Retina (tissue), 1 donor: Measurements from ENCODE around the gene SLC7A8.

Experiments used
- DNase-seq: peaks from one replicate; pipeline ENCODE4 v3.0.0-alpha.2; 2016

SLC7A8 gene

DNA sequence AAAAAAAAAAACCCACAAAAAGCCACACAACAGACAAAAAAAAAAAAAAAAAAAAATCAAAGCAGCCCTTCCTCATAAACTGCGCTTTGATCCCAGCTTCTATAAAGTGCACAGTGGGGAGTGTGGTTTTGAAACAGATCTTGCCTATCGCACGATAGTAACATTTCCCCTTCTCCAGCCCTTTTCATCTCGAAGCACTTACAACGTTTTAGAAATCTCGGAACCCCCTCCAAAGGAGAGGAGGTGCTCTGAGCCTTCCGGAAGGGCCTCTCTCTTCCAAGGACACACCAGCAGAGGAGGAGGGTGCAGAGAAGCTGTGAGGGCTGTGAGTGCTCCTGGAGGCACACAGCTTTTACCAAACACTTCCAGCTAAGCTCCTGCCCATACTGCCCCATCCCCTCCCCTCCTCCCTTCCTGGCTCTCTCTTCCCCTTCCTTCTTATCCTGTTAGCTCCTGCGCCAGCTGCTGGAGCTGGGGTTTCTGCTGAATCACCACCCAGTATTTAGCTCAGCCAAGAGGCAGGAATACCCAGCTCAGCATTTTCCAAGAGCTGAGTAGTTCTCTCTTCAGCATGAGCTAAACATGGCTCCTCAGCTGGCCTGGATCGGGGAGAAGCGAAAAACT lies 28.4 kb downstream of the SLC7A8 start:
- peak; percentile 34 for DNase-seq

DNA sequence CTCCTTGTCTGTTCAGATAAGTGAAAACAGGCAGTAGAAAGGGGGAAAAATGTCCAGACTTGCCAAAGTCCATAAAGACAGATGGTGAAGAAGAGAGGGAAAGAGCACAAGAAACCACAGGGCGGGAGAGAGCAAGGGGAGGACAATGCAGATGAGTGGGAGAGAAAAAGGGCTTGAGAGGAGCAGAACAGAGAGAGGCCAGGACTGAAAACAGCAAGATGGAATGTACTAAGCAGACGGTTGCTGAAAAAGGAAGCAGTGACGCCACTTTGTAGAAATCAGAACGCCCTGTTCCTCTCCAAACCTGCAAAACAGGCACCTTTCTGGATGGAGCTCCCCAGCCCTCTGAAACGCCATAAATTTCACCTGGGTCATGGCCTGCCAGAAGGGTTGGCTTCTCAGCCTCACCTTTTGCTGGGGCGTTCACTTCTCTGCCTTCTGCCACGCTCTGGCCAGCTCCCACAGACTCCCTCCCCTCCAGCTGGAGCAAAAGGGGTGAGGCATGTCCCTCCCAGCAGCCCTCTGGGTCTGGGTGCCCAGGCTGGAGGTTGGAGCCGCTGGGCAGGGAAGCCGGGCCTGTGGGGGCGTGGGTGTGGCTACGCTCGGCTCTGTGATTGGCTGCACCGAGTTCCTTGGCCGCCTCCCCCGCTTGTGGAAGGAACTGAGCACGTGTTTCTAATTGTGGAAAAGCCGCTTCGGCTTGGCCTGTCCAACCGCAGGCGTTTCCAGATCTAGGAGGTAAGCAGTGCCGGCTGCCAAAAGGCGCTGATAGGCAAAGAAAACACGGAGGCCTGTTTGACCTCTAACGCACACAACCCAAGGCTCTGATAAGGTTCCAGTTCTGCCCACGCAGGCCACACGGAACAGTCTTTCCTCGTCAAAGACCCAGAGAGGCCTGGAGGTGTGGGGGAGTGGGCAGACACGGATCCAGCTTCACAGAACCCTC lies 29.3 kb downstream of the SLC7A8 start:
- no peak for DNase-seq

DNA sequence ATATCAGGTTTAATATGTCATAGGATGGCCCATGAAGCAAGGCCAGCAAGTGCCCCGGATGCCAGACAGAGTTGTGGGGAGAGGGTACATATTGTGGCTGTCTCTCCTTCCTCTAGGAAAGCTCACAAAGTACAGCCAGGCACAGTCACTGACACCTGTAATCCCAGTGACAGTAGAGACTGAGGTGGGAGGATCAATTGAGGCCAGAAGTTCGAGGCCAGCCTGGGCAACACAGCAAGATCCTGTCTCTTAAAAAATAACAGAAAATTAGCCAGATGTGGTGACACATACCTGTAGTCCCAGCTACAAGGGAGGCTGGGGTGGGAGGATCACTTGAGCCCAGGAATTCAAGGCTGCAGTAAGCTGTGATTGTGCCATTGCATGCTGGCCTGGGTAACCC lies 32.1 kb downstream of the SLC7A8 start:
- DNase-seq = no peak

DNA sequence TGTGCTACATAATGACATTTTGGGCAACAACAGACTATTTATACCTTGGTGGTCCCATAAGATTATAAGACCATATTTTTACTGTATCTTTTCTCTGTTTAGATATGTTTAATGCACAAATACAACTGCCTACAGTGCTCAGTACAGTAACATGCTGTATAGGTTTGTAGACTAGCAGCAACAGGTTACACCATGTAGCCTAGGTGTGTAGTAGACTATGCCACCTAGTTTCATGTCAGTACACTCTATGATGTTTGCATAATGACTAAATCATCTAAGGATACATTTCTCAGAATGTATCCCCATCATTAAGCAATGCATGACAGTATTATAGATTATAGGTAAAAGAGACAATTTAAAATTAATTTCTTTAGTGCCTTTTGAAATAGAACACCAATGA lies 33.7 kb downstream of the SLC7A8 start:
- no peak for DNase-seq

DNA sequence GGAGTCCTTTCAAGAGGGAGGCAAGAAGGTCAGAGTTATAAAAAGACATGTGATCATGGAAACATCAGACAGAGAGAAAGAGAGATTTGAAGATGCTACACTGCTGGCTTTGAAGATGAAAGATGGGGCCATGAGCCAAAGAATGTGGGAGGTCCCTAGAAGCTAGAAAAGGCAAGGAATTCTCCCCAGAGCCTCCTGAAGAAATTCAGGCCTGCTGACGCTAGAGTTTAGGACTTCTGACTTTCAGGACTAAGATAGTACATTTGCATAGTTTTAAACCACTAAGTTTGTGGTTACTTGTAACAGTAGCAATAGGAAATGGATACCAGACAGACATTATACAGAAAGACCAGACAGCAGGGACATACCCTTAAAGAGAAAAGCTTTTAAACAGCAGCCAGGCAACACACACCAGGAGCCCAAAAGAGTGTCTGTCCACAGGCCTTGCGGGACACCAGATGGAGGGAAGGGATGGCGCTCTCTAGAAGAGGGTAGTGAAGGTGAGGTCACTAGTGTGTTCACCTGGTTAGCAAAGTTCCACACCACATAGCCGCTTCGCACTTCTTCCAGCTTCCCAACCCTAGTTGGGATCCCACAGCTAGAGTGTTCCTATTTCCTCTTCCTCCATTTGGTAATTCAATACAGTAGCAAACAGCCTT lies 34.7 kb downstream of the SLC7A8 start:
- no peak for DNase-seq

DNA sequence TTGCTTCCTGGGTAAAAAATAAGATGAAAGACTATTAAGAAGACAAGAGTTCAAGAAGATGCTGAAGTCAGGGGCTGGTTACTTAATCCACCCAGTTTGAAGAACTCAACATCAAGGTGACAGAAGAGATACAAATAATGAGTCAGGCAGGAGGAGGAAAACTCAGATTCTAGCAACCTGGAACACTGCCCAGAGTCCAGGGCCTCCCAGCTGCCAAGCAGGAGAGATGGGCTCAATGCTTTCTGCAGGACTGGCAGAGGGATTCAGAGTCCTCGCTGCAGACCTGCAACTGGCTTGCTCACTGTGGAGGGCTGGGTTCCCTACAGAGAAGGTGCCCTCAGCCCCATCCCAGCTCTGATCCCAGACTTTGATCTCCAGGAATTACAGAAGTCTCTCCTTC lies 35.8 kb downstream of the SLC7A8 start:
- DNase-seq = no peak

DNA sequence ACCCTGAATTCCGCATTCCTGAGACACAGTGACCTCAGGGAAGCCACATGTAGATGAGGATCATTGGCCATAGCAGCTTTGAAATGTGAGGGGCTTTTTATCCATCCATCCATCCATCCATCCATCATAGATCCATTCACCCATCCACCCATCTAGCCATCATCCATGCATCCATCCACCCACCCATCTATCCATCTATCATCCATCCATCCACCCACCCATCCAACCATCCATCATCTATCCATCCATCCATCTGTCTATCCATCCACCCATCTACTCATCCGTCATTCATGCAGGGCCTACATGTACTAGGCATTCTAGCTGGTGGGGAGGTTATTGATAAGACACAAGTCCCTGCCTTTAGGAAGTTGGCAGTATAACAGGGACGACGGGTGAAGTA lies 36.5 kb downstream of the SLC7A8 start:
- DNase-seq = no peak

DNA sequence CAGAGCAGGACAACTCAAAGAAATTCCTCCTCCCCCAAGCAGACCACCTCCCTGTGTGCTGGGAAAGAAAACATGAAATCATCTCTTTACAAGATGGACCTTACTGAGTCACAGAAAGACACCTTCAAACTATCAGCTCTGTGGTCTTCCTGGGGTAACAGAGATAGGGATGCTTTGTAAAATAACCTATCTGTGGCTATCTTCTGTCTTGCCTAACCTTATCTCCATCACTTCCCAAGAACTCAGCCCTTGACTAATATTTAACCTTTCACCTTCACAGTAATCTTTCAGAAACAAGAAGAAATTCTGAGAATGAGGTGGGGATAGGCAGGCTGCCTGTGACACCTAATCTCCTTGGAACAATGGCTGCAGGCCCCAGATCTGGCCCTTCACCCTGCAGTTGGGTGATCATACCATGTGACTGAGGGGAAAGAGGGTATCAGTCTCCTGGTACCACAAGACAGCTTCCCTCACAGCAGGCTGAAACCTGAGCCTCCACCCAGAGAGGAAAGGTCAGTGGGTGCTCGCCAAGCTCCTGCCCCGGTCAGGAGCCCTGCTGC lies 37.0 kb downstream of the SLC7A8 start:
- no peak for DNase-seq

DNA sequence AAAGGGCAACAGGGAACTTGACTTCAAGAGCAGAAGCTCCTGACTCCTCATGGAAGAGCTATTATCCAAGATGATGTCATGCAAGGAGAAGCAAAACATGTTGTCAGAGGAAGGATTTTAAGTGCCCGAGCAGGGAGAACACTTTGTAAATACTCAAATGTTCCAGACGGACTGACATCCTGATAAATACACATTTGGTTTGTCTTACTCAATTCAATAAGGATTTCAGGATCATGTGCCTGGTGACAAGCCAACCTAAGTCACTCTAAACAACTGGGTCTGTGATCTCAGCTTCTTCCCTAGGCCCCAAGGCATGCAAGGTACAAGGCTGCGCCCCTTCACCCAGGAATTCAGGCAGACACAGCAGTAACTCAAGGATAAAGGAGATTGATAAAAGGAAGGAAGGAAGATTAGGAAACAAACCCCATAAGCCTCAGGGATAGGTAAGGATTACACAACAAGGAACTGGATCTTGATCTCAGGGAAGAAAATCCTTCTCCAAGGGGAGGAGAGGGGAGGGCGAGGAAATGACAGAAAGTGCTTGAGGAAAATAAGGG lies 37.6 kb downstream of the SLC7A8 start:
- DNase-seq = no peak

DNA sequence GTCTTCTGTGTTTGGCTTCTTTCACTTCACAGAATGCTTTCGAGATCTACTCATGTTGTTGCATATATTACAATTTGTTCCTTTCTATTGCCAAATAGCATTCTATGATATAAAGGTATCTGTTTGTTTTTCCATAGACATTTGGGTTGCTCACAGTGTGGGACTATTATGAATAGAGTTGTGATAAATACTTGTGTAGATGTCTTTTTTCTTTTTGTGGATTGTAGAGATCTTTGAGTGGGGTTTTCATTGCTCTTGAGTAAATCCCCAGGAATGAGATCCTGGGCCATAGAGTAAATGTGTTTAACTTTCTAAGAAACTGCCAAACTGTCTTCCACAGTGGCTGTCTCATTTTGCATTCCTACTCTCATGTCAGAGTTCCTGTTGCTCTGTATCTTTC lies 39.5 kb downstream of the SLC7A8 start:
- DNase-seq = no peak

DNA sequence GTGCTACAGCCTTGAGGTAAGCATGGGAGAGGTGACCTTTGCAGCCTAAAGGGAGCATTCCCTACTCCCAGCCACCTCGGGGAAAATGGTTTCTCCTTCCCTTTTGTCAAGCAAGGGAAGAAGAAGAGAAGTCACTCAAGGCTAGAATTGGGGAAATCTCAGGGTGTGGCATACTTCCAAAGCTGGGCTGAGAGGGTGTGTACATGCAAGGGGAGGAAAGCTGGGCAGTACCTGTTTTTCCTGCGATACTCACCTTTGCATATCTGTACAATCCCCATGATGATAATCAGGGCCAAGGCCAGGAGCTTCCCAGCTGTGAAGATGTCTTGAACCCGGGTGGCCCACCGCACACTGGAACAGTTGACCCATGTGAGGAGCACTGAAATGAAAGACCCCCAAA lies 40.6 kb downstream of the SLC7A8 start:
- no peak for DNase-seq

DNA sequence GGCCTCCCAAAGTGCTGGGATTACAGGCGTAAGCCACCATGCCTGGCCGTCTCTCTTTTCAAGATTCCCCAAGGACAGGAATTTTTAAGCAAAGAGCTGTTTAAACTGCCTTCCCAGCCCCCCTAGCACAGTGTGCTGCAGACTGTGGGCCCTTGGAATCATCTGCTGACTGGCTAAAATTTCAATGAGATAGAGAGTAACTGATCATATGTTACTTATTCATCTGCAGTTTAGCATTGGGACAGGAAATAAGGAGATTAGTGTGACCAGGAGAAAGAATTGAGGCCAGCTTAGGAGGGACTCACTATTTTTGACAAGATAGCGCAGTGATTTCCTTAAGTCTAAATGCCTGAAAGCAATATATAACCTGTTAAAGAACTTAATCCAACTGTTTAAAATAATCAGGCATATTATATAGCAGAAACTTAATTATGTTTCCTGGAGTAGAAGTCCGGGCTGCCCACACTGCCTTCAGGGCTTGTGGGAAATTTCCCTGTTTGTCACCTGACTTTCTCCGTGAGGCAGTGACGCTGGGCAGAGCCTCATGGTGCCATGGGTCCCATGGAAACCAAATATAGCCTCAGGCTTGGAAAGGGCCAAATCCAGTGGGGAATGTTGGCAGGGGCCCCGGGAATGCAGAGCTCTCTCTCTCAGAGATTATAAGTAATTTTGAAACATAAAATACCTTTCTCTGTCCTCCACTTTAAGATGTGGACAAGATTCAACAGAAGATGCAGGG lies 41.6 kb downstream of the SLC7A8 start:
- DNase-seq = no peak

DNA sequence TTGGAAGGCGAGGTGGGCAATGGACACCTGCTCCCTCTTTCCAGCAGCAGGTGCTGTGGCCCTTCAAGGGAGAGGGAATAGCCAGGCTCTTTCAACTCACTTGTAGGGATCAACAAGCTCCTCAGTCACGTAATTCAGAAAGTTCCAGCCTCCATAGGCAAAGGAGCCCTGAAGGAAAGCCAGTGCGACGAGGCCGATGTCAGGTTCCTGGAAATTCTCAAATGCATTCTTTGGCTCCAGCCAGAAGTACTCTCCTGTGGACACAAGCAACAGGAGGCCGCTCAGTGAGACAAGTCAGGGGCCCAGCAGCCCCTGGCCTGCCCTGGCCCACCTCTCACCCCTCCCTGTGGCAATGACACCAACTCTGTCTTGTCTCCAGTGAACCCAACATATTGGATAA lies 43.1 kb downstream of the SLC7A8 start:
- DNase-seq = no peak

DNA sequence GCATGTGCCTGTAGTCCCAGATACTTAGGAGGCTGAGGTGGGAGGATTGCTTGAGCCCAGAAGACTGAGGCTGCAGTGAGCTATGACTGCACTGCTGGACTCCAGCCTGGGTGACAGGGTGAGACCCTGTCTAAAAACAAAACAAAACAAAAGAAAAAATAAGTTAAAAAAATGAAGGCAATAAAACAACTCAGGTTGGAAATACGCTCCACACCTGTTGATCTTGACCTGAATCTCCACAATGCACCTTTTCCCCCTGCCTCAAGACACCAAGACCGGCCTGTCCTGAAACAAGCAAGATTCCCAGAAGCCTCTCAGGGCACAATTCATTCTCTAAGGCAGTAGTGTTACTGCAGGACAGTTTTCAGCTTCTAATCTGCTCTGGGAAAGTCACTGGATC lies 43.6 kb downstream of the SLC7A8 start:
- DNase-seq = no peak

DNA sequence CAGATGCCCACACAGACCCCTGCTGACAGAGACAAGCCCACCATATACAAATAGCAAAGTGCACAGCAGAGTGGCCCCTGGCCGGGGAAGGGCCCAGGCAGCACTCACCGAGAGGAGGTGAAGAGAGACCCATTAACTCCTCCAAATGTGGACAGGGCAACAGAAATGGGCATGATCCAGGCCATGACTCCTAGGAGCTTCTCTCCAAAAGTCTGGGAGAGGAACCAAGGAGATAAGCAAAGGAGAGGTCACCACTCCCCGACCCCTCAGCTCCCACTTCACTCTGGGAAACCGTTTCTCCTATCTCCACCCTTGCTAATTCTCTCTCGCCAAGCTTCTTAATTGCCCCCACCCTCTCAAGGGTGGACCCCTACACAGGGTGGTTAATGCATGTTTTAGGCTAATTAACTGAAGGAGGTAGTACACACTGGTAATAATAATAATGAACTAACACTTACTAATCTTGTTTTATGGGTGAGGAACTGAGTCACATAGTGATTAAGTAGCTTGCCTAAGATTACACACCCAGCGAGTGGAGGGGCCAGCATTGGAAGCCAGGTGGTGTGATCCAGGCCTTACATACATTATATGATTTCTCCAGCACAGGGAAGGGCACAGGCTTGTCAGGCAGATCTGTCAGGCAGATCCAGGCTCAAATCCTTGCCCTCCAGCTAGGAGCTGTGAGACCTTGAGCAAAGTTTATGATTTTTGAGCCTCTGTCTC lies 45.5 kb downstream of the SLC7A8 start:
- no peak for DNase-seq

DNA sequence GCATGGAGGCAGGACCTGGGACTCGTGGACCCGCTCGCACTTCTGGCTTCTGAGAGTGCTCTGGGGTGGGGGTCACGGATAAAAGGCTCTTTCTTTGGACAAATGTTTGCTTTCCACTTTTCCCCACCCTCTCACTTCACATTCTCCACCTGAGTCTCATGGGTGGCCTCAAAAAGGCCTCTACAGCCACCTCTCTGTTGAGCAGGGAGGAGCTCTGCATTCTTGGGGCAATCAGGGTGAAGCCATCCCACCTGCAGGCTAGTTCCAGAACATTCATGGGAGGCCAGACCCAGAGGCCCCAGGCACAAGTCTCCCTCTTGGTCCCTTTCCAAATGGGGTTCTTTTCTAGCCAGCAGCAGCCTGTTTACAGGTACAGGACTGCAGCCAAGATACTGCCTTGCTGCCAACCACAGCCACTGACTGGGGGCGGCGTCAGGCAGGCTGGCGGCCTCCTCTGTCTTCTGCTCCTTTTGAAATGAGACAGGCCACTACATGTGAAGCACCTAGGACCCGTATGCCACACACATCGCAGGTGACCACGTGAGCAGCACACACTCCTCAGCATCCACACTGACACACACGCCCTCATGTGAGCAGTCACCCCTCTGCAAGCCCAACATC lies 46.2 kb downstream of the SLC7A8 start:
- DNase-seq = no peak

DNA sequence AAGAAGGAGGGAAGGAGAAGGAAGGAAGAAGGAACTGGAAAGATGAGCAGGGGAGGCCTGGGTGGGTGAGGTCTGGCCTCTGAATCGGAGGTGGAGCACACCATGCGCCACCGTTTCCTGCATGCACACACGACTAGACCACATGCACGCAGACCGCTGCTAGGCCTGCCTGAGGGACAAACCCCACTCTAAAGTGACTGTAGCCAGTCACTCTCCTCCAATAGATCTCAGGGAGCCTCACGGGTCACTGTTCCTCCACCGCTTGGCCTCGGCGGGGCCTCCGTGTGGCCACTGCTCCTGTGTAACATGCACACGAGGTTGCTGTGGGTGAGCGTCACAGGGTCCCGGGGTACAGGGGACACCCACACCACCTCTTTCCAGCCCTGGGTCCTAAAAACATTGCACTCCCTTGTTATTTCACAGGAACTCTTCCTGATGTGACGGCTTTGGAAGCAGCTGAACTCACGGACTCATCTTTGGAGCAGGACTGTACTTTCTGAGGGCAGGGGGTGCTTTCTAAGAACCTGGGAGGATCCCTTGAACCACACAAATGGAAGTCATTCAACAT lies 46.8 kb downstream of the SLC7A8 start:
- DNase-seq = no peak

DNA sequence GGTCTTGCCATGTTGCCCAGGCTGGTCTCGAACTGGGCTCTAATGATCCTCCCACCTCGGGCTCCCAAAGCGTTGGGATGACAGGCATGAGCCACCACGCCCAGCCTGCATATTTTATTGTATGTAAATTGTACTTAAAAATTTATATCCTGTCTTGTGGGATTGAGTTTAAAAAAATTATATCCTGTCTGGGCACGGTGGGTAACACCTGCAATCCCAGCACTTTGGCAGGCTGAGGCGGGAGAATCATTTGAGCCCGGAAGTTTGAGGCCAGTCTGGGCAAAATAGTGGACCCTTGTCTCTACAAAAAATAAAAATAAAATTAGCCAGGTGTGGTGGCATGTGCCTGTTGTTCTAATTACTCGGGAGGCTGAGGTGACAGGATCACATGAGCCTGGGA lies 50.5 kb downstream of the SLC7A8 start:
- DNase-seq = no peak

DNA sequence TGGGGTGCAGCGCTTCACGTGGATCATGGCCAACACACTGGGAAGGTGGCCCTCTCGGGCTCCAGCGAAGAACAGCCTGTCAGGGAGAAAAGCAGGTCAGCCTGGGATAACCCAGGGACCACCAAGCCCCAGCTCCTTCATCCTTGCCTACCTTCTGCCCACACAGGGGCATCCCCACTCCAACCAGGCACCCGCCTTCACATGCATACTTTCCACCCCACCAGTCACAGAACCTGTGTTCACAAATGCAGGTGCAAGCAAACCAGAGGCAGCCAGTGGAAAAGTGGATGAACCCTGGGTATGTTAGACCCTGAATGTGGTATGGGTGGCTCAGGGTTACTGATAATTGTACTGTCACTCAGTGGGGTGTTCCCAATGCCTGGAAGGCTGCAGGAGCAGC lies 52.0 kb downstream of the SLC7A8 start:
- no peak for DNase-seq

DNA sequence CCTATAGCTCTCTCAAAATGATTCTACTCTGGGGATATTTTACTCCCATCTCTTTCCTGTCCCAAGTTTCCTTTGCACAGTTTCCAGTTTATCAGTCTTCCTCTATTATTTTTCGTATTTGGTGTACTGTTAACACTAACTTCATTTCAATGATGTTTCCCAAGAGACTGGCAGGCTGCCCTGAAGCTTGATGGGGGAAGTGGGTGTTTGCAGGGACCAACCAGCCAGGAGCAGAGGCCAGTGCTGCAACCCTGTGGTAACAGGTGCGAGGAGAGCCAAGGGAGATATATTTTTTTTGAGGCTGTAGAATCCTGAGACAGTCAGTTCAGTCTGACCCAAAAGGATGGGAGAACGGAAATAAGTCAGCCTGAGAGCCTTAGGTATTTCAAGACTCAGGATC lies 52.6 kb downstream of the SLC7A8 start:
- no peak for DNase-seq

DNA sequence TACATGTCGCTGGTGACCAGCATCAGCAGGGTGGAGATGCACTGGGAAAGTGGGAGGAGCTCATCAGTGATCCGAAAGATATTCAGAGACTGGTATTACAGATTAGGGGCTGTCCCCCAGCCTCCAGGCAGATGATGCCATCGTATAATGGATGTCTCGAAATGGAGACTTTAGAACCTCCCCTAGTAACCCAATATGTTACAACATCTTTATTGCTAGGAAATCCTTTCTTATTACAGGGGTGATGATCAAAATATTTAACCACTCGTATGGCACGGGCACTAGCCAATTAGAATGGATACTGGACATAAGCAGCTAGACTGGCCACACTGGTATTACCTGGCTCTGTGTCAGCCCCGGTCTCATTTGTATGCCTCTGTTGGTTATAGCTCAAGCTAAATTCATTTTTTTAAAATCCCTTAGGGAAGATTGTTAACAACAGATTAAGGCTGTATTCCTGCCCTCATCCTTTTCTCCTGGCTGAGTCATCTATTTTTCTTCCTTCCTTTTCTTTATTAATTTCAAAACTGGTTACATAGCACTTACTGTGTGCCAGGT lies 53.6 kb downstream of the SLC7A8 start:
- no peak for DNase-seq
